ENCODE data around the gene PCK1. TPM values are rescaled to one million over a fixed set of nuclear protein-coding genes. Genes with fewer than 3 reads are reported as not detected.

Gene PCK1
- total RNA-seq, 1 donor from 2014 or later: 7.7 TPM

- no peak for TF ChIP-seq CTCF (IDR thresholded peaks at IDR 0.05)
- Histone ChIP-seq H3K9me3 (no peaks in the 10 kb centered on the region), H3K4me1 (no peaks in the 10 kb centered on the region), H3K27ac (no peak overlapping the region), H3K36me3 (no peaks in the 10 kb centered on the region), H3K4me3 (no peak overlapping the region), H3K27me3 (no peaks in the 10 kb centered on the region)
- intact Hi-C loops (cut with DNase I): no loop called here
- peak in 1 of 2 donors; percentile 42 for DNase-seq (ENCODE audit: low spot score in 2 of 2)
Observed at GRCh38 chr20:57615445-57615811, 54.5 kb downstream of the PCK1 start.

GRCh38 chr20:57616143-57616951, 55.4 kb downstream of the PCK1 start:
- TF ChIP-seq CTCF (IDR thresholded peaks at IDR 0.05): no peak
- no peak overlapping the region for H3K27ac ChIP-seq
- H3K36me3 ChIP-seq: no peaks in the 10 kb centered on the region
- no peak overlapping the region for H3K4me3 ChIP-seq
- no peaks in the 10 kb centered on the region for H3K4me1 ChIP-seq
- no peaks in the 10 kb centered on the region for H3K9me3 ChIP-seq
- intact Hi-C loops (cut with DNase I): no loop called here
- no peaks in the 10 kb centered on the region for H3K27me3 ChIP-seq
- peak in 1 of 2 donors; percentile 52 for DNase-seq (ENCODE audit: low spot score in 2 of 2)

GRCh38 chr20:57617079-57617795, 56.3 kb downstream of the PCK1 start:
- no peak overlapping the region for H3K4me3 ChIP-seq
- DNase-seq (ENCODE audit: low spot score in 2 of 2): peak in 1 of 2 donors; percentile 46
- TF ChIP-seq CTCF (IDR thresholded peaks at IDR 0.05): no peak
- no peaks in the 10 kb centered on the region for H3K9me3 ChIP-seq
- H3K27me3 ChIP-seq: no peaks in the 10 kb centered on the region
- no peaks in the 10 kb centered on the region for H3K4me1 ChIP-seq
- no peaks in the 10 kb centered on the region for H3K36me3 ChIP-seq
- no peak overlapping the region for H3K27ac ChIP-seq
- intact Hi-C loops (cut with DNase I): no loop called here

Other genes starting within 250 kb of the PCK1 start
- gene SPO11, start 231.3 kb upstream of the PCK1 start, total RNA-seq: not detected
- gene RAE1, start 209.9 kb upstream of the PCK1 start, total RNA-seq: 9.5 TPM
- 24.6 TPM for gene RBM38, start 169.7 kb upstream of the PCK1 start, total RNA-seq
- gene CTCFL, start 36.0 kb upstream of the PCK1 start, total RNA-seq: not detected
- gene ZBP1, start 59.3 kb downstream of the PCK1 start, total RNA-seq: not detected
- gene PMEPA1, start 148.9 kb downstream of the PCK1 start, total RNA-seq: 56.8 TPM